PFSK-1 (cell line): ENCODE data around the gene ARCN1.

Experiments
- POLR2AphosphoS5 ChIP-seq: IDR thresholded peaks from 2 replicates; pipeline ENCODE4 v1.6.1; 2012; ENCODE audit warnings: low read depth, mild to moderate bottlenecking, control low read depth, low read length, moderate library complexity
- TAF1 ChIP-seq: IDR thresholded peaks from 2 replicates; pipeline ENCODE4 v1.6.1; 2012; ENCODE audit warnings: low read length, control low read depth, borderline replicate concordance; ENCODE audit not compliant: insufficient read depth

DNA sequence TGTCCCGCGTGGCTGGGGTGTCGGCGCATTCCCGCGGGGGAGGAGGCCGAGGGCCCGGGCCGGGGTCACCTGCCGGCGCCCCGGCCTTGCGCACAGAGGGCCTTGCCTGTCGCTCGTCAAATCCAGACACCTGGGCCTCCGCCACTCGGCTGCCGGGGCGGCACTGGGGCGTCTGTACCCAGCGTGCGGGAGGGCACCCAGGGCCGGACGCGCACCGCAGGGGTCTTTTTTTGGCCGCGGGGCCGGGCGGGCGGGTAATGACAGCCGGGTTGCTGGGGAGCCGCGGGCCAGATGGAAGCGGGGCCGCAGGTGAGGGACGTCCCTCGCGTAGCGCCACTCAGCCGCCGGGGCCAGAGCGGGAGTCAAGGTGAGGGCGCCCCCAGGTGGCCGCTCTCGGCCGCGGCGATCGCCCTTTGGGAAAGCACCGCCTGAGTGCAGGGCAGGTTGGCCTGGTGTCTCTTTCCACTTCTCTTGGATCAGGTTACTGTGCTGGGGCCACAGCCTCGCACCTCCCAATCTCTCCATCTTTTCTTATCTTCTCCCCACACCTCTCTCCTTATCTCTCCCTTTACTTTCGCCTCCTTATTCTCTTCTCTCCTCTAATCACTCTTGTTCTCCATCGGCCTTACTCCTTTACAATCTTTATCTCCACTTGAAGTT is 38.7 kb downstream of the ARCN1 start:
- TF ChIP-seq TAF1 (no peak), POLR2AphosphoS5 (no peak)
